ENCODE measurements around the gene ERN1.

Gene ERN1

GRCh38 chr17:64001763-64002529 is 128.0 kb downstream of the ERN1 start:
- no peak for DNase-seq
- Mint-ChIP-seq H3K36me3 (peaks cover 28 to 36% of the 10 kb centered on the region in 2 donors), H3K27ac (no peak overlapping the region), H3K27me3 (peaks cover 9 to 12% of the 10 kb centered on the region in 2 donors), H3K9me3 (no peaks in the 10 kb centered on the region), H3K4me3 (no peak overlapping the region), H3K4me1 (peaks cover 25 to 50% of the 10 kb centered on the region in 2 donors)
- no peak for ATAC-seq (replicated peaks)

GRCh38 chr17:64001091-64001579 is 128.8 kb downstream of the ERN1 start:
- H3K4me1 Mint-ChIP-seq, result peaks cover 21 to 44% of the 10 kb centered on the region in 2 donors
- H3K27me3 Mint-ChIP-seq, result peaks cover 9 to 12% of the 10 kb centered on the region in 2 donors

GRCh38 chr17:63999680-64000531 is 130.0 kb downstream of the ERN1 start:
- peaks cover 18 to 28% of the 10 kb centered on the region in 2 donors for H3K36me3 Mint-ChIP-seq
- peak overlapping the region; percentile 41 to 51 for H3K4me3 Mint-ChIP-seq
- DNase-seq, result no peak
- no peak for ATAC-seq (replicated peaks)
- no peaks in the 10 kb centered on the region for H3K9me3 Mint-ChIP-seq
- H3K27me3 Mint-ChIP-seq, result peaks cover 9 to 12% of the 10 kb centered on the region in 2 donors
- H3K4me1 Mint-ChIP-seq, result peaks cover 18 to 36% of the 10 kb centered on the region in 2 donors
- H3K27ac Mint-ChIP-seq, result peak overlapping the region; percentile 14

More at GRCh38 chr17:64001091-64001579, 128.8 kb downstream of the ERN1 start:
- ATAC-seq (replicated peaks) (no peak), DNase-seq (no peak)
- Mint-ChIP-seq H3K27ac (no peak overlapping the region), H3K9me3 (no peaks in the 10 kb centered on the region), H3K4me3 (no peak overlapping the region), H3K36me3 (peaks cover 28 to 36% of the 10 kb centered on the region in 2 donors)

GRCh38 chr17:63998721-63999679 is 130.9 kb downstream of the ERN1 start:
- peak; percentile 45 to 48 for ATAC-seq (replicated peaks)
- Mint-ChIP-seq H3K27me3 (peaks cover 9 to 12% of the 10 kb centered on the region in 2 donors), H3K4me3 (peak overlapping the region; percentile 87 to 98), H3K36me3 (peaks cover 12 to 20% of the 10 kb centered on the region in 2 donors), H3K27ac (peak overlapping the region; percentile 62), H3K4me1 (peaks cover 18 to 36% of the 10 kb centered on the region in 2 donors), H3K9me3 (no peaks in the 10 kb centered on the region)
- DNase-seq, result no peak

- Mint-ChIP-seq H3K4me1 (peaks cover 23 to 43% of the 10 kb centered on the region in 2 donors), H3K27me3 (peaks cover 9 to 12% of the 10 kb centered on the region in 2 donors), H3K36me3 (peaks cover 4 to 12% of the 10 kb centered on the region in 2 donors), H3K9me3 (no peaks in the 10 kb centered on the region), H3K4me3 (peak within 1 kb of the TSS; percentile 94 to 98), H3K27ac (peak within 1 kb of the TSS; percentile 75)
- ATAC-seq (replicated peaks) (peak; percentile 83 to 86), DNase-seq (peak; percentile 58)
These were observed 131.8 kb downstream of the ERN1 start, which contains the start of gene PRR29 for GRCh38 chr17:63998050-63998720. Gene PRR29, plus strand, starts transcription at chr17:63998351. Its CDS starts 14 bp downstream, at chr17:63998365.

GRCh38 chr17:63997341-63998048 is 132.4 kb downstream of the ERN1 start:
- Mint-ChIP-seq H3K36me3 (peaks cover 4 to 9% of the 10 kb centered on the region in 2 donors), H3K27ac (no peak overlapping the region), H3K9me3 (no peaks in the 10 kb centered on the region), H3K27me3 (peaks cover 9 to 12% of the 10 kb centered on the region in 2 donors), H3K4me3 (peak overlapping the region; percentile 94 to 98), H3K4me1 (peaks cover 26 to 48% of the 10 kb centered on the region in 2 donors)
- no peak for ATAC-seq (replicated peaks)
- DNase-seq, result no peak

- no peak for ATAC-seq (replicated peaks)
- H3K4me1 Mint-ChIP-seq, result peaks cover 27 to 55% of the 10 kb centered on the region in 2 donors
These were observed 133.3 kb downstream of the ERN1 start for GRCh38 chr17:63996430-63997182.

GRCh38 chr17:63995626-63996025 is 134.3 kb downstream of the ERN1 start:
- no peak for DNase-seq
- no peak overlapping the region for H3K4me3 Mint-ChIP-seq
- H3K36me3 Mint-ChIP-seq, result no peaks in the 10 kb centered on the region
- ATAC-seq (replicated peaks), result no peak
- peaks cover 9 to 12% of the 10 kb centered on the region in 2 donors for H3K27me3 Mint-ChIP-seq
- no peaks in the 10 kb centered on the region for H3K9me3 Mint-ChIP-seq
- peaks cover 30 to 58% of the 10 kb centered on the region in 2 donors for H3K4me1 Mint-ChIP-seq
- no peak overlapping the region for H3K27ac Mint-ChIP-seq

More at GRCh38 chr17:63996430-63997182, 133.3 kb downstream of the ERN1 start:
- H3K9me3 Mint-ChIP-seq, result no peaks in the 10 kb centered on the region
- H3K36me3 Mint-ChIP-seq, result peaks cover 0 to 5% of the 10 kb centered on the region in 2 donors
- DNase-seq, result no peak
- no peak overlapping the region for H3K4me3 Mint-ChIP-seq
- no peak overlapping the region for H3K27ac Mint-ChIP-seq
- peaks cover 9 to 12% of the 10 kb centered on the region in 2 donors for H3K27me3 Mint-ChIP-seq

GRCh38 chr17:63993368-63993985 is 136.5 kb downstream of the ERN1 start:
- H3K4me1 Mint-ChIP-seq, result peaks cover 29 to 49% of the 10 kb centered on the region in 2 donors
- ATAC-seq (replicated peaks), result no peak

GRCh38 chr17:63991611-63992010 is 138.3 kb downstream of the ERN1 start:
- no peaks in the 10 kb centered on the region for H3K36me3 Mint-ChIP-seq
- H3K4me1 Mint-ChIP-seq, result peaks cover 30 to 50% of the 10 kb centered on the region in 2 donors
- H3K4me3 Mint-ChIP-seq, result no peak overlapping the region
- H3K27ac Mint-ChIP-seq, result no peak overlapping the region
- no peaks in the 10 kb centered on the region for H3K27me3 Mint-ChIP-seq
- no peaks in the 10 kb centered on the region for H3K9me3 Mint-ChIP-seq
- DNase-seq (no peak), ATAC-seq (replicated peaks) (no peak)

More at GRCh38 chr17:63993368-63993985, 136.5 kb downstream of the ERN1 start:
- peaks cover 0 to 5% of the 10 kb centered on the region in 2 donors for H3K27me3 Mint-ChIP-seq
- DNase-seq, result no peak
- no peaks in the 10 kb centered on the region for H3K36me3 Mint-ChIP-seq
- no peak overlapping the region for H3K4me3 Mint-ChIP-seq
- H3K9me3 Mint-ChIP-seq, result no peaks in the 10 kb centered on the region
- H3K27ac Mint-ChIP-seq, result no peak overlapping the region

GRCh38 chr17:63989622-63990345 is 140.2 kb downstream of the ERN1 start:
- H3K4me3 Mint-ChIP-seq, result peak overlapping the region in 1 of 2 donors; percentile 79
- no peak overlapping the region for H3K27ac Mint-ChIP-seq
- peaks cover 42 to 65% of the 10 kb centered on the region in 2 donors for H3K4me1 Mint-ChIP-seq
- no peaks in the 10 kb centered on the region for H3K9me3 Mint-ChIP-seq
- H3K36me3 Mint-ChIP-seq, result no peaks in the 10 kb centered on the region
- DNase-seq (no peak), ATAC-seq (replicated peaks) (peak in 1 of 2 donors; percentile 4)
- no peaks in the 10 kb centered on the region for H3K27me3 Mint-ChIP-seq

Data from stimulated activated naive B cell treated with anti-CD40 and anti-IgM and Interleukin-4, amounts not matched to agents 10 μg/mL and 1 μg/mL and 100 μg/mL, for 72 hours (primary cell).